ENCODE measurements around the gene RASGEF1C. TPM values are rescaled to one million over a fixed set of nuclear protein-coding genes. Genes with fewer than 3 reads are reported as not detected.

Gene RASGEF1C
- total RNA-seq, 1 experiment from 2014 or later = not detected

DNA sequence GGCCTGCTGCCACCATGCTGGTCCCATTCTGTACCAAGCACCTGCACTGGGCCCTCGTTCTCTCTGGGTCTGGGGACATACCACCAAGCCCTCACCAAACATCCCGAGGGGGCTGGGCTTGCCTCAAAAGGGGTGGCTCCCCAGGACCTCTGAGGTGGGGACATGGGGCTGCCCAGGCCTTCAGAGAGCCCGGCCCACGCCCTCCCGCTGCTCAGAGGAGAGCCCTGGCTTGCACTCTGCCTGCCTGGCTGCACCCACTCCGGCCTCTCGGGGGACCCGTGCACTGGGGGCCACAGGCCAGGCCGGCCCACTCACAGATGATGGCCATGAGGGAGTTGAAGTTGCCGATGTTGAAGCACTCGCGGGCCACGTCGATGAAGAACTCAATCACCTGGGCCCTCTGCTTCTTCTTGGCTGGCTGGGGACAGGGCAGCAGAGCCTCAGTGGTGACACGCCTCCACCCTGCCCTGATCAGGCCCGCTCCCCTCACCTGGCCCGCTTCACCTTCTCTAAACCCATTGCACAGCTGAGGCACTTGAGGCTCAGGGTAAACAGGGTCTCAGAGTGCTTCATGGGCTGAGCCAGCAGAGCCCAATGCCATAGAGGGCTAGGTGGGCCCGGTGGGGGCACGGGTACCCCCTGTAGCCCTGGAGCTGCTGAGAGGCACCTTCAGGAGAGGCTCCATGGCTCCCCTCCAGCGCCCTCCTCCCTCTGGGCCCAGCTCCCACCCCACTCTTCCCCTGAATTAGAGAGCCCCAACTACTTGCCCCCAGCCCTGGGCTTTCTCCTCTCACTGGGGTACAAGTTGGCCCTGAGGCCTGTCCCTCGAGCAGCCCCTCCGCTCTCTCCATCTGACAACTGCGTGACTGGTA lies 89.7 kb downstream of the RASGEF1C start:
- no TSS peak for BruUV-seq (replicated peaks)
- Mint-ChIP-seq H3K4me3 (ENCODE audit: low read depth, unreplicated experiment) (no peak overlapping the region), H3K9me3 (ENCODE audit: low read depth, unreplicated experiment) (no peaks in the 10 kb centered on the region), H3K27me3 (ENCODE audit: unreplicated experiment) (peaks cover 39% of the 10 kb centered on the region), H3K36me3 (ENCODE audit: insufficient read depth, unreplicated experiment) (no peaks in the 10 kb centered on the region), H3K27ac (ENCODE audit: unreplicated experiment) (no peak overlapping the region), H3K4me1 (ENCODE audit: low read depth, unreplicated experiment) (peaks cover 12% of the 10 kb centered on the region)
- TF ChIP-seq, protein P1, sequence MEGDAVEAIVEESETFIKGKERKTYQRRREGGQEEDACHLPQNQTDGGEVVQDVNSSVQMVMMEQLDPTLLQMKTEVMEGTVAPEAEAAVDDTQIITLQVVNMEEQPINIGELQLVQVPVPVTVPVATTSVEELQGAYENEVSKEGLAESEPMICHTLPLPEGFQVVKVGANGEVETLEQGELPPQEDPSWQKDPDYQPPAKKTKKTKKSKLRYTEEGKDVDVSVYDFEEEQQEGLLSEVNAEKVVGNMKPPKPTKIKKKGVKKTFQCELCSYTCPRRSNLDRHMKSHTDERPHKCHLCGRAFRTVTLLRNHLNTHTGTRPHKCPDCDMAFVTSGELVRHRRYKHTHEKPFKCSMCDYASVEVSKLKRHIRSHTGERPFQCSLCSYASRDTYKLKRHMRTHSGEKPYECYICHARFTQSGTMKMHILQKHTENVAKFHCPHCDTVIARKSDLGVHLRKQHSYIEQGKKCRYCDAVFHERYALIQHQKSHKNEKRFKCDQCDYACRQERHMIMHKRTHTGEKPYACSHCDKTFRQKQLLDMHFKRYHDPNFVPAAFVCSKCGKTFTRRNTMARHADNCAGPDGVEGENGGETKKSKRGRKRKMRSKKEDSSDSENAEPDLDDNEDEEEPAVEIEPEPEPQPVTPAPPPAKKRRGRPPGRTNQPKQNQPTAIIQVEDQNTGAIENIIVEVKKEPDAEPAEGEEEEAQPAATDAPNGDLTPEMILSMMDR (IDR thresholded peaks at IDR 0.05; ENCODE audit: unreplicated experiment) = no peak
- intact Hi-C loops (cut with micrococcal nuclease; ENCODE audit: unreplicated experiment) = loop anchor here (5.0 kb wide), 1 partner anchor 488 kb away; no protein-coding TSS in a partner anchor
- CTCF ChIA-PET = no interaction called here
- DNase-seq = no peak

DNA sequence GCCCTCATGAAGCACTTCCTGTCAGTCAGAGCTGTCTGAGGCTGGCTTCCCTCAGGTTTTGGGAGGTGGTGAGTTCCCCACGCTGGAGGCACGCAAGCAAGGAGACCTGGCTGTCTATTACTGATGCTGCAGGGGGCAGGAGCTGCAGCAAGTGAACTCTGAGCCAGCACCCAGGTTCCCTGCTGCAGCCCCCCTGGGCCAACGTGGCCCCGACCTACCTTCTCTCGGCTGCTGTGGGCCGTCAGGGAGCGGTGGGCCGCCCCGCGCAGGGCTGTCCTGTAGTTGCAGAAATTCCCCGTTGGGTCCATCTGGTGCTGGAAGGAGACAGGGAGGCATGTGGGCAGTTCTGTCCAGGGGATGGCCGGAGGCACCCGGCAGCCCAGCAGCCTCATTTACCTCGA lies 90.6 kb downstream of the RASGEF1C start:
- intact Hi-C loops (cut with micrococcal nuclease; ENCODE audit: unreplicated experiment) = loop anchor here (5.0 kb wide), 1 partner anchor 489 kb away; no protein-coding TSS in a partner anchor
- no TSS peak for BruUV-seq (replicated peaks)

DNA sequence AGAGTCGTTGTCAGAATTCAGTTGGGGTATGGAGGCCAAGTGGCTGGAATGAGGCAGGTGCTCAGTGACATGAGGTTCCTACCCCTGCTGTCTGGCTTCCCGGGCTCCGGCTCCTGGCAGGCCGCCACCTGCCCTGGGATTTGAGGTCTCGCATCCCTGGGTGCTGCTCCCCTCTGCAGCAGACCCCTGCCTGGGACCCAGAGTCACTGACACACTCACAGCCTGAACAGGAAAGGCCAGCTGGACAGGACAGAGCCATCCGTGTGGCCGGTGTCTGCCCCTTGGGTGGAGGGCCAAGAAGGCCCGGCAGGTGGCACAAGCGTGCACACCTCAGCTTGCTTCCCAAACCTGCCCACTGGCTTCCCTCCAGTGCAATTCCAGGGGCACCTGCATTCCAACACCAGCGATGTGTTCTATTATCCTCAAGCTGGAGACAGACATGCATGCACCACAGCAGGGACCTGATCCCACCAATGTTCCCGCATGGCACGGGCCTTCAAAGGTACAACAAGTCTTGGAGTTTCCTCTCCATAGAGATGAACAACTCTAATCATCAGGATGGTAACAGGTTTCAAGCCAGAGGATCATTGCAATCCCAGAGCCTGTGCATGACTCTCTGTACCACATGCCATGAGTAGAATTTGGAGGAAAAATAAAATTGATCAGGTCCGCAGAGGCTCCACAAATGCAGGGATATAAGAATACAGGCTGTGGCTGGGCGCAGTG lies 91.8 kb downstream of the RASGEF1C start:
- intact Hi-C loops (cut with micrococcal nuclease; ENCODE audit: unreplicated experiment) = loop anchor here (5.0 kb wide), 1 partner anchor 490 kb away; no protein-coding TSS in a partner anchor
- TF ChIP-seq, protein P1 (IDR thresholded peaks at IDR 0.05; ENCODE audit: unreplicated experiment) = peak; percentile 88
- no peak overlapping the region for H3K27ac Mint-ChIP-seq (ENCODE audit: unreplicated experiment)
- H3K4me3 Mint-ChIP-seq (ENCODE audit: low read depth, unreplicated experiment) = no peak overlapping the region
- H3K36me3 Mint-ChIP-seq (ENCODE audit: insufficient read depth, unreplicated experiment) = no peaks in the 10 kb centered on the region
- DNase-seq = peak; percentile 81
- H3K27me3 Mint-ChIP-seq (ENCODE audit: unreplicated experiment) = peaks cover 19% of the 10 kb centered on the region
- no peaks in the 10 kb centered on the region for H3K4me1 Mint-ChIP-seq (ENCODE audit: low read depth, unreplicated experiment)
- CTCF ChIA-PET = interaction anchor here (0.6 to 1.8 kb wide), 7 partner anchors 18 to 314 kb away, joined by 3 to 11 read pairs (median 4); partner anchors contain the start of gene RASGEF1C
- H3K9me3 Mint-ChIP-seq (ENCODE audit: low read depth, unreplicated experiment) = no peaks in the 10 kb centered on the region
- BruUV-seq (replicated peaks) = no TSS peak

More for the DNA sequence above, 90.6 kb downstream of the RASGEF1C start:
- DNase-seq = no peak
- Mint-ChIP-seq H3K27me3 (ENCODE audit: unreplicated experiment) (peaks cover 30% of the 10 kb centered on the region), H3K36me3 (ENCODE audit: insufficient read depth, unreplicated experiment) (no peaks in the 10 kb centered on the region), H3K27ac (ENCODE audit: unreplicated experiment) (no peak overlapping the region), H3K9me3 (ENCODE audit: low read depth, unreplicated experiment) (no peaks in the 10 kb centered on the region), H3K4me3 (ENCODE audit: low read depth, unreplicated experiment) (no peak overlapping the region), H3K4me1 (ENCODE audit: low read depth, unreplicated experiment) (peaks cover 4% of the 10 kb centered on the region)
- TF ChIP-seq, protein P1 (IDR thresholded peaks at IDR 0.05; ENCODE audit: unreplicated experiment) = no peak
- CTCF ChIA-PET = interaction anchor here (0.7 to 1.8 kb wide), 3 partner anchors 17 to 345 kb away, joined by 4 to 11 read pairs (median 5); no protein-coding TSS in a partner anchor

Measured in Calu3 (cell line).